Activated CD4-positive, alpha-beta T cell treated with anti-CD3 and anti-CD28 coated beads for 36 hours (primary cell): ENCODE measurements around the gene KCNJ12. TPM values are rescaled to one million over a fixed set of nuclear protein-coding genes. Genes with fewer than 3 reads are reported as not detected.
"Not testable (repeated sequence)": the region's sequence is repeated elsewhere in the genome, so short reads cannot be mapped to it uniquely, and the experiment has no call there.

ENCODE experiments used
- ATAC-seq: fragments of 200-7000 bp; cut with Tn5 transposase; one replicate; pipeline ENCODE4 v1.10.0; 2021; ENCODE audit warnings: mild to moderate bottlenecking, moderate library complexity
- CTCF ChIA-PET: fragments of 350-600 bp; sonication (Branson Sonifier 250); formaldehyde crosslinking; loops from one replicate; lab custom pipeline; 2021; ENCODE audit warnings: antibody characterized with exemption; lab: Charles Lee
- POLR2A ChIA-PET: fragments of 350-600 bp; sonication (Branson Sonifier 250); formaldehyde crosslinking; loops from one replicate; lab custom pipeline; 2021; ENCODE audit warnings: antibody characterized with exemption, inconsistent platforms; lab: Charles Lee
- DNase-seq: peaks from one replicate; pipeline ENCODE4 v3.0.0-alpha.2; 2020
- H3K27ac Mint-ChIP-seq: one replicate; pipeline ENCODE4 v1.8.0; 2021; ENCODE audit warnings: mixed read lengths
- H3K27me3 Mint-ChIP-seq: one replicate; pipeline ENCODE4 v1.8.0; 2021; ENCODE audit warnings: mixed read lengths
- H3K36me3 Mint-ChIP-seq: one replicate; pipeline ENCODE4 v1.8.0; 2021; ENCODE audit warnings: low read depth, mixed read lengths
- H3K4me1 Mint-ChIP-seq: one replicate; pipeline ENCODE4 v1.8.0; 2021; ENCODE audit warnings: mixed read lengths
- H3K4me3 Mint-ChIP-seq: one replicate; pipeline ENCODE4 v1.8.0; 2021; ENCODE audit warnings: mild to moderate bottlenecking, moderate library complexity, mixed read lengths
- H3K9me3 Mint-ChIP-seq: one replicate; pipeline ENCODE4 v1.8.0; 2021; ENCODE audit warnings: low read depth, mixed read lengths
- intact Hi-C, 2 experiments: fragments of 100-400 bp; cut with DNase I in 1 of 2; cut with micrococcal nuclease in 1 of 2; formaldehyde crosslinking; loops; one replicate each; pipeline versions ENCODE4 v1.14.2 to v1.15.1; 2022 to 2024; cut with DNase I, micrococcal nuclease
- total RNA-seq, 2 experiments: library from RNA; stranded (reverse); gene quantifications; one replicate each; pipeline ENCODE4 v1.2.3, GENCODE V29; 2021

KCNJ12 gene
- total RNA-seq, 2 experiments from 2014 or later, result not detected

DNA sequence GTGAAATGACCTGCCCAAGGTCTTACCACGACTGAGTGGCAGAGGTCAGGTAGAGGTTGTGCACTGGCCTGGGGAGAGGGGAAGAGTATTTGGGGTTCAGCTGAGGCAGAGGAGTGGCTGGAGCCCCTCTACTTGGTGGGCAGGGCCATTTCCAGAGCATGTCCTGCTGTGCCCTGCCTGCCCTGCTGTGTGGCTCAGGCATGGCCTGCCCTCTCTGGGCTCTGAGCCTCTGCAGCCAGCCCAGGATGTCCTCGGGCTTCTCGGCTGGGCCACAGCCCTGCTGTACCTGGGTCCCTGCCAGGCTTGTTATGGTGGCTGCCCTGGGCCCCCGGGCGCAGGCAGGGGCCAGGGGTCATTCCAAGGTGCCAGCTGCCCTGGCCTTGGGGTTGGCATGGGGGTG, 19.6 kb downstream of the KCNJ12 start:
- Mint-ChIP-seq H3K4me3 (no peak overlapping the region), H3K36me3 (no peaks in the 10 kb centered on the region), H3K9me3 (no peaks in the 10 kb centered on the region), H3K27ac (no peak overlapping the region), H3K27me3 (peaks cover 2% of the 10 kb centered on the region), H3K4me1 (no peaks in the 10 kb centered on the region)
- CTCF ChIA-PET, result interaction anchor here (0.7 kb wide), 1 partner anchor 116 kb away, joined by 4 read pairs; no protein-coding TSS in a partner anchor
- DNase-seq (no peak), ATAC-seq (no peak)
- POLR2A ChIA-PET, result no interaction called here
- intact Hi-C loops, result no loop called here

DNA sequence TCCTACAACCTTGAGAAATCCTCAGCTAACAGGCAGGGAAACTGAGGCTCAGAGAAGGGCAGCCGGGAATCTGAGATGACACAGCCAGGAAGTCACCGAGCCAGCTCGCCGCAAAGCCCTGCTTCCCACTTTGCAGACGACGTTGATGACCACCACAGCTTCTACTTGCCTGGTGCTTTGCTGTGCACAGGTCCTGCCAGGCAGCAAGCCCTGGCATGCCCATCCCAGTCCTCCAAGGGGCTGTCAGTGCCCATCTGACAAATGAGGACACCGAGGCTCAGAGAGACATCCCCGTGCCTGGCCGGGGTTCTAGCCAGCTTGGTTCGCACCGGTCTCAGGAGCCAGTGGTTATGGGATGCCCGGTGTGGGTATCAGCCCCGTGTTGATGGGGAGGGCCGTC, 20.1 kb downstream of the KCNJ12 start:
- Mint-ChIP-seq H3K36me3 (no peaks in the 10 kb centered on the region), H3K4me1 (no peaks in the 10 kb centered on the region), H3K27ac (no peak overlapping the region), H3K4me3 (no peak overlapping the region), H3K27me3 (peaks cover 2% of the 10 kb centered on the region), H3K9me3 (no peaks in the 10 kb centered on the region)
- intact Hi-C loops, result no loop called here
- ChIA-PET POLR2A (no interaction called here), CTCF (interaction anchor here (0.7 kb wide), 1 partner anchor 115 kb away, joined by 4 read pairs; no protein-coding TSS in a partner anchor)
- DNase-seq (no peak), ATAC-seq (no peak)

DNA sequence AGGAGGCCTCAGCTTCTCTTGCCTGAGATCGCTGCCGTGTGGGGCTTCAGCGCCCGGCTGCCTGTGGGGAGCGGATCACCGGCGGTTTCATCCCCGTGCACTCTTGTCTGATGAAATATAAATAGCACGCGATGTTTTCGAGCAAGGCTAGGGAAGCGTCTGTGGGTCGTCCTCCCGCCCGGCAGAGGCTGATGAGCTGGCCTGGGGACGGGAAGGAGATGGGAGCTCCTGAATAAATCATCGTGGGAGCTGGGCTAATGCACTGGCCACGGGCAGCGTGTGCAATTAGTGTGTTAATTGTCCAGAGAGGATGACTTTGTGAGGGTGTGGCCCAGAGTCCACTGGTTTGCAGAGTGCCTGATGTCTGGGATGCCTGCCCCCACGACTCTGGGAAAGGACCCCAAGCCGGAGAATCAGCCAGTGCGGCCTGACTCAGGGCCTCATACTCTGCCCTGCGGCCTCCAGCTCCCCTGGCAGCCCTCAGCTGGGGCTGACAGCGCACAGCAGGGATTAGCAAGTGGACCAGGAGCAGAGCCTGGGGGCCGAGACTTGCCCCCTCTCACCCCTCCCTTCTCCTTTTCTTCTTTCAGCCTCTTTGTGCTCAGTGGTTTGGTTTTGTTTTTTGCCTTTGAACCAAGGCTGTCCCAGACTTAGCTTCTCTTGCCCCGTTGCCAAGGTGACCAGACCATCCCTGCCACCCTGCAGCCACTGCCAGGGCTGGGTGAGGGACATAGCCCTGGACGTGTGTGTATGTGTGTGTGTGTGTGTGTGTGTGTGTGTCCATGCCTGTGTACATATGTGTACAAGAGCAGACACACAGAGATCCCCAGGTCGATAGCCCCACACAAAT, 21.4 kb downstream of the KCNJ12 start:
- no peak for DNase-seq
- Mint-ChIP-seq H3K36me3 (no peaks in the 10 kb centered on the region), H3K9me3 (no peaks in the 10 kb centered on the region), H3K4me1 (no peaks in the 10 kb centered on the region), H3K27ac (no peak overlapping the region), H3K27me3 (no peaks in the 10 kb centered on the region), H3K4me3 (no peak overlapping the region)
- ChIA-PET CTCF (no interaction called here), POLR2A (no interaction called here)
- ATAC-seq, result no peak
- intact Hi-C loops, result no loop called here

DNA sequence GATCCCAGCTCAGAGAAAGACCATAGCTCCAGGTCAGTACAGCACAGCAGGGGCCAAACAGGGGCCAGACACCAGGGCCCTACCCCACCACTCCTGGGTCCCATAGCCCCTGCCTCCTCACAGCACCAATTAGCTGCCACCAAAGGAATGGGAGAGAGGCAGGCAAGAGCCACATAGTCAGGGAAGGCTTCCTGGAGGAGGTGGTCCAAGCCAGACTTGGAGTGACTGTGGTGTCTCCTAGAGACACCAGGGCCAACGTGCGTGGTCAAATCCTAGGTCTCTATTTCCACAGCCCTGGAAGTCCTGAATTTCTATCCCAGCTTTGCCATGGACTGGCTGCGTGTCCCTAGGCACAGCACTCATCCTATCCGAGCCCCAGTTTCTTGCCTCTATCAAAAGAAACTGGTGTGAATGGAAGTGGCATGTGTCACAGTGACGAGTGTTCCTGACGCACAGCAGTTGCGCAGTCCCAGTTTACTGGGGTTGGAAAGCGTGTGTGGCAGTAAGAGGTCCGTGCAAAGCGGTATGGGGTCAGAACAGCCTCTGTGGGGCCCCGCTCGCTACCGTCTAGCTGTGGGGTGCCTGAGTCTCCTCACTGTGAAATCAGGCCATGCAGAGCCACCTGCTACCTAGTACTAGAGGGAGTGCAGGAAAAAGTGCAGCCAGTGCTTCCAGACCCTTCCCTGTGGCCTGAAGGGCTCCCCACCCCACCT, 23.5 kb downstream of the KCNJ12 start:
- no peak for ATAC-seq
- Mint-ChIP-seq H3K36me3 (no peaks in the 10 kb centered on the region), H3K4me3 (no peak overlapping the region), H3K27ac (no peak overlapping the region), H3K4me1 (no peaks in the 10 kb centered on the region), H3K9me3 (no peaks in the 10 kb centered on the region), H3K27me3 (no peaks in the 10 kb centered on the region)
- ChIA-PET CTCF (no interaction called here), POLR2A (no interaction called here)
- intact Hi-C loops, result no loop called here
- no peak for DNase-seq

DNA sequence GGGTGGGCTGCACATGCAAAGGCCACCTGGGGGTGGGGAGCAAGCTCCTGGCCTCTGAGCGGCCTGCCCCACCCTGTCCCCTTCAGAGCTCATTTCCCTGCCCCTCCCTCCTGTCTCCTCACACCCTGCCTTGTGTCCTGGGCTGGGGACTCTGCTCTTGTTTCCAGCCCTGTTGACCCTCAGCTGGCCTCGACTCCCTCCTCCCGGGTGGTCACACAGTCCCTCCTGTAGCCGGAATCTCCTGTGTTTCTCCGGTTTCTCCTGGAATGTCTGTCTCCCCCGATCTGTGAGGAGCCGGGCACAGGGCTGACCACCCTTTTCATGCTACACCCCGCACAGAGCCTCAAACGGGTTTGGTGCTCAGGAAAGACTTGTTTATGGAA, 24.0 kb downstream of the KCNJ12 start:
- H3K9me3 Mint-ChIP-seq, result not testable (repeated sequence)

DNA sequence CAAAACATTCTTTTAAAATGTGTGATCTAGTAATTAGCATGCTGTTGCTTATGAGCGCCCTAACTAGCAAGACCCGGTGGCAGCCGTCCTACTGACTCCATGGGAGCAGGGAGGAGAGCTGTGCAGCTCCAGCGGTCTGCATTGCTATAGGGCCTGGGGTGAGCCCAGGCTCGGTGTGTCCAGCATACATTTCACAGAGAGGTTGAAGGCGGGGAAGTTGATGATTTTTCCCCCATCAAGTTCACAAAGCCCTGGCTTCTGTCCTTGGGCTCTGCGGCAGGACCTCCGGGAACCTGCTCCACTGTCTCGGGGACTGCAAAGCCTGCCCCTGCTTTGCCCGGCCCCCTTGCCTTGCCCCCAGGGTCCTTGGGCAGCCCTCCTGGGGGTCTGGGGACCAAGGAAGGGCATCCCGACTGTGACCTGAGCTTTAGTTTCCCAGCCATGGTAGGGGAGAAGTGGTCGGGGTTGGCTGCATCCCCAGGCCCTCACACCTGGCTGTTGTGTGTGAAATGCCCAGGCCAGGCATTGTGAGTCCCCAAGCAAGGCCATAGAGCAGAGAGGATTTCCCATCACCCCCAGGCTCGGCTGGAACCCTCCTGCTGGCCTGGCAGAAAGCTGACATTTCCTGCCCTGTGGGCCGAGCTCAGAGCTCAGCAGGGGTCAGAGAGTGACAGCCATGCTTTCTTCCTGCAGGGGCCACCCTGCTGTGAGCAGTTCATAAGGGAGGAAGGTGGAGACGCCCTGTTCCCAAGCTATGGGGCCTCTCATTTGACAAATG, 24.8 kb downstream of the KCNJ12 start:
- H3K27me3 Mint-ChIP-seq, result no peaks in the 10 kb centered on the region
- DNase-seq (no peak), ATAC-seq (no peak)
- H3K4me3 Mint-ChIP-seq, result no peak overlapping the region
- H3K27ac Mint-ChIP-seq, result no peak overlapping the region
- no peaks in the 10 kb centered on the region for H3K9me3 Mint-ChIP-seq
- ChIA-PET POLR2A (no interaction called here), CTCF (no interaction called here)
- H3K4me1 Mint-ChIP-seq, result no peaks in the 10 kb centered on the region
- H3K36me3 Mint-ChIP-seq, result no peaks in the 10 kb centered on the region
- intact Hi-C loops, result no loop called here

More for the DNA sequence above, 24.0 kb downstream of the KCNJ12 start:
- CTCF ChIA-PET, H3K4me1 Mint-ChIP-seq, H3K36me3 Mint-ChIP-seq, POLR2A ChIA-PET, H3K4me3 Mint-ChIP-seq, ATAC-seq, H3K27me3 Mint-ChIP-seq, H3K27ac Mint-ChIP-seq, DNase-seq, intact Hi-C loops: not testable (repeated sequence)

DNA sequence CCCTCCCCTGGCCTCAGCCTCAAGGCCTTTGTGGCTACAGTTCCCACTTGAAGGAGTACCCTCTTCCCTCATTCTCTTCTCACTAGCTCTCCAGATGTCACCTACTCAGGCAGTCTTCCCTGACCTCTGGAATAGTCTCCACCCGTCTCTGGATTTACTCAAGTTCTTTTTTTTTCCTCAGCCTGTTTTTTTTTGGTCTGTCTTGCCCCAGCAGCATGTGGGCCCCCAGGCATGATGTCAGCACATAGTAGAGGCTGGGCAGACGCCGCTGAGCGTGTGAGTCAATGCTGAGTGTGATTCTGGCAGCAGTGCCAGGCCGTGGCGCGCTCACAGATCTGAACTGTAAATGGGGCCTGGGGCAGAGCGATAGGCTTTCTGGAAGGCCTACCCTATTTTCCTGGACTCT, 26.0 kb downstream of the KCNJ12 start:
- H3K4me3 Mint-ChIP-seq, H3K27ac Mint-ChIP-seq, intact Hi-C loops, CTCF ChIA-PET, H3K4me1 Mint-ChIP-seq, DNase-seq, H3K27me3 Mint-ChIP-seq, ATAC-seq, H3K36me3 Mint-ChIP-seq, H3K9me3 Mint-ChIP-seq, POLR2A ChIA-PET: not testable (repeated sequence)

DNA sequence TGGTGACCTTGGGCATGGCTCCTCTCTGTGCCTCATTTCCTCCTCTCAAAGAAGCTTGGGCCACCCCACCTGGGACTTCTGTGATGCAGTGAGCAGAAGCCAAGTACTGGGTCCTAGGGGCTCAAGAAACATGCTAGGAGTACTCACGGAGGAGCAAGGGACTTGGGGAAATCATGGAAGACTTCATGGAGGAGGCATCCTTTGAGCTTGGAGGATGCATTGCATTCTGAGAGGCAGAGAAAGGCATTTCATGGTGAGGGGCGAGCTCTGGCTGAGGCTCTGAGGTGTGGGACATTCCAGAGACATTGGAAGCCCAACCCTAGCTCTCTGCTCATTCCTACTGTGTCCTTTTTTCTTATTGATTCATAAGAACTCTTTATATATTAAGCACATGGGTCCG, 26.8 kb downstream of the KCNJ12 start:
- H3K27ac Mint-ChIP-seq, intact Hi-C loops, POLR2A ChIA-PET, H3K4me3 Mint-ChIP-seq, DNase-seq, H3K36me3 Mint-ChIP-seq, H3K27me3 Mint-ChIP-seq, CTCF ChIA-PET, ATAC-seq, H3K4me1 Mint-ChIP-seq, H3K9me3 Mint-ChIP-seq: not testable (repeated sequence)

DNA sequence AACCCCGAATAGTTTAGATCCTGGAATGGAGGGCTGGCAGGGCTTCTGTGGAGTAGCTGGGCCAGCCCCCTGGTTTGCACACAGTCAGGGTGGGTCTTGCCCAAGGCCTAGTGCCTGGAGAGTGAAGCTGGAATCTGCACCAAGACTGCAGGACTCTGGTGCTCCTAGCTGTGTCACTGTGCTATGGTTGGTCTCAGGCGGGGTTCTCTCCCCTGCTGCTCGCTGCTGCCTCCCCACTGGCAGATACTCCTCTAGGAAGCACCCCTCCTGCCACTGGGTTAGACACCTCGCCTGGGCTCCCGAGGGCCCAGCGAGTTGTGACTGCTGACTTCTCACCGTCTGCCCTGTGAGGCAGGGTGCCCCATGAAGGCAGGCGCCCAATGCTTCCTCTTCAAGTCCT, 27.9 kb downstream of the KCNJ12 start:
- H3K27me3 Mint-ChIP-seq, POLR2A ChIA-PET, DNase-seq, ATAC-seq, H3K27ac Mint-ChIP-seq, H3K4me1 Mint-ChIP-seq, H3K9me3 Mint-ChIP-seq, H3K36me3 Mint-ChIP-seq, intact Hi-C loops, H3K4me3 Mint-ChIP-seq: not testable (repeated sequence)
- CTCF ChIA-PET, result interaction anchor here (0.6 kb wide), 1 partner anchor 96 kb away, joined by 3 read pairs; no protein-coding TSS in a partner anchor

DNA sequence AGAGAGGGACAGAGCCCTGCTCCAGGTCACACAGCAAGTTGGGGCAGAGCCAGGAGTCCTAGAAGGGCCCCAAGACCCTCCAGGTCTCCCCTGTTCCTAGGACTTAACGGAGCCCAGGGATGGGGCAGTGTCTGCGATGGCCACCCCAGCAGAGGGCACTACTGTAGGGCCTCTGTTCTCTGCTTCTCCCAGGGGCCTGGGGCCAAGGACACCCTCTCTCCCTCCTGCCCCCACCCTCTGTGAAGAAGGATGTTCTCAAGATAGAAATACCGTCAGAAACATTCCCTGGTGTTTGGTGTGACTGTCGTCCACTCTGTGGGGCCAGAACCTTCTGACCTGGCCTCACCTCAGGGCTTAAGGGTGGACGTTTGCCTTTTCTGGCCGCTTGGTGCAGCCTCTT, 28.4 kb downstream of the KCNJ12 start:
- H3K9me3 Mint-ChIP-seq, POLR2A ChIA-PET, H3K36me3 Mint-ChIP-seq, H3K4me1 Mint-ChIP-seq, H3K27me3 Mint-ChIP-seq, DNase-seq, H3K27ac Mint-ChIP-seq, ATAC-seq, intact Hi-C loops, H3K4me3 Mint-ChIP-seq: not testable (repeated sequence)
- CTCF ChIA-PET, result interaction anchor here (0.6 kb wide), 1 partner anchor 96 kb away, joined by 3 read pairs; no protein-coding TSS in a partner anchor

DNA sequence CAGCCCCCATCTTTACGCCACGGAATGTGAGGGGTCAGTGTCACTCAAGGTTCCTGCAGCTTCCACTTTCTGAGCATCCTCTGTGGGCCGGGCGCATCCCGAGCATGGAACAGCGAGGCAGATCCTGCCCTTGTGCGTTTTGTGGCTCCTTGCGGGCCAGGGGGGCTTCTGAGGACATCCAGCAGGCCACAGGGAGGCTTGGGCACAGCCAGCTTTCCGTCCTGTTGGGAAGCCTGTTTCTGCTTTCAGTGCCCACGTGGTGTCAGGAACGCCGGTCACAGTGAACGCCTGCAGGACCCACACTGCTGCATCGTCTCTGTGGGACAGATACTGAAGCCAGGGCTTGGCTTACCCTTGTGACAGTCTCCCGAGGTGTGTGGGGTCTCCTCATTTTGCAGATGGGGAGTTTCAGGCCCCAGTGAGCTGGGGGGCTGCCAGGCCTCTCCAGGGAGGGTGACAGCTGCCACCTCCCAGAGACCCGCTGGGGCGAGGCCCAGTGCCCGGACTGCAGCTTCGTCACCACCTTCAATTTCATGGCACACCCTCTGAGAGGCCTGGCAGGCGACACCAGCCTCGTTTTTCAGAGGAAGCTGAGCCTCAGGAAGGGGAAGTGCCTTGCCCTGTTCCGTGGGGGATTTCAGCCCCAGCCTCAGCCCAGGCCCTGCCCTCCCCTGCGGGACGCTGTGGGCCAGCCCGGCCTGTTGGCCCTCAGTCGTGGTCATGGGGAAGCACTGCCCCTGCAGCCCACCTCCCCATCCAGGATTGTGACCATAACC, 29.0 kb downstream of the KCNJ12 start:
- H3K36me3 Mint-ChIP-seq, H3K4me3 Mint-ChIP-seq, H3K9me3 Mint-ChIP-seq, CTCF ChIA-PET, H3K27me3 Mint-ChIP-seq, H3K27ac Mint-ChIP-seq, ATAC-seq, intact Hi-C loops, POLR2A ChIA-PET, DNase-seq, H3K4me1 Mint-ChIP-seq: not testable (repeated sequence)
